OCI-M2 (cell line): ENCODE results near the gene BATF2.
A peak's percentile ranks its signal among the peaks of the same experiment; 100 is the strongest.
"Not testable (repeated sequence)": the region's sequence is repeated elsewhere in the genome, so short reads cannot be mapped to it uniquely, and the experiment has no call there.

Experiments used
- DNase-seq: peaks from one replicate; lab custom pipeline; 2025; ENCODE audit not compliant: unreplicated experiment; lab: John Stamatoyannopoulos, UW

BATF2 gene

DNA sequence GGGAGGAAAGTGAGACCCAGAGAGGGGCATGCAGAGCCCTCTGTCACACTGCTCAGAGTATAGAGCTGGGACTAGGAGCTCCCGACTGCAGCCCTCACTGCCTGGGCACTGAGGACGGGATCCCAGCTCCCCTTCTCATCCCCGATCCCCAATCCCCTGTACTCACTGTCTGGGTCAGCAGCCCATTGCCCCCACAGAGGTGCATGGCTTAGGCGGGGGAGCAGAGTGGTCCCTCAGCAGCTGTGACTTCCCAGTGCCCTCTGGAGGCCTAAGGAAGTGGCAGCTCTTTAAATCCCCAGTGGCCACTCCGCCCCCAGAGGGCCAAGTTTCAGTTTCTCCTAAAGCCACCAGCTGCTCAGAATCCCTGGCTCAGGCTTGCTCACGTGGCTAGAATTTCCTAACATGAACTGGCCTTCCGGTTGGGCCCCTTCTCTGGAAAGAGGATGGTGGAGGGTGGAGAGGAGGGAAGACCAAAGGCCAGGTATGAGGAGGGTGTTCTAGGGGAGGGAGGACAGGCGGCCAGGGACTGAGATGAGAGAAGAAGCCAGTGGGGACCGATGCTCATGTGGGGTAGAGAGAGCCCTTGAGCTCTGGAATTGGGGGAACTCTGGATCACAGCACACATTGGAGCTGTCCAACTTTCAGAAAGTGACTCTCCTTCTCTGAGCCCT is at the start of gene BATF2:
BATF2 (minus strand) TSS at position 262 of the 671 bp plus-strand sequence; CDS start at position 205, 57 bp downstream.
- no peak for DNase-seq

DNA sequence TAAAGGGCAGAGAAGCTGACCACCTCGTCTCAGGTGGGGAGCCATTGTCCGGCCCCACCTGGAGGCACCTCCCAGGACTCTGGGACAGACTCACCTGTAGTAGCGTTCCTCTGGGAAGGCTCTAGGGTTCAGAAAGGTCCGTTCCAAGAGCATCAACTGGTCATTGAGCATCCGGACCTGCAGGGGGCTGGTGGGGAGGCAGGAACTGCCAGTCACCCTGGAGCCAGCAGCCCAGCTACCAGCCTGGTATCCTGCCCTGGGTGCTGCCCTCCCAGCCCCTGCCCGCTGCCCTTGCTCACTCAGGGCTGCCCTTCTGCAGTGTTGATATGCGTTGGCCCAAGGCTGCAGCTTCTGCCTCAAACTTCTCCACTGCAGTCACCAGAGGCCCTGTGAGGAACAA is 49.0 kb upstream of the BATF2 start:
- no peak for DNase-seq

- DNase-seq = no peak
Measured at GRCh38 chr11:65045061-65045460, 48.3 kb upstream of the BATF2 start.

- DNase-seq = no peak
Measured at GRCh38 chr11:65043881-65044501, 47.2 kb upstream of the BATF2 start.

DNA sequence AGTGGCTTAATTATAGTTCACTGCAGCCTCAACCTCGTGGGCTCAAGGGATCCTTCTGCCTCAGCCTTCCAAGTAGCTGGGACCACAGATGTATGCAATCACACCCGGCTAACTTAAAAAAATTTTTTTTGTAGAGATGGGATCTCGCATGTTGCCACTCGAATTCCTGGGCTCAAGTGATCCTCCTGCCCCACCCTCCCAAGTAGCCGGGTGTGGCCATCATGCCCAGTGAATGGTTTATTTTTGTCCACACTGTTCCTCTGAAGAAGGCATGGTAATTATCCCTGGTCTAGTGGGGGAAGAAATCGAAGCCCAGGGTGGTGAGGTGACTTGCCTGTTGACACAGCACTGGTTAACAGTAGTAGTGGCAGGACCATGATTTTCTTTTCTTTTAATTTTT is 46.1 kb upstream of the BATF2 start:
- no peak for DNase-seq

- peak; percentile 68 for DNase-seq
Measured at GRCh38 chr11:65040847-65041622, 44.3 kb upstream of the BATF2 start, which contains the start of gene SAC3D1. TSS of gene SAC3D1 (plus strand) at chr11:65041210. CDS start at chr11:65041293, 83 bp downstream.

GRCh38 chr11:65040520-65040846 is 43.7 kb upstream of the BATF2 start:
- DNase-seq = no peak

GRCh38 chr11:65036931-65037330 is 40.2 kb upstream of the BATF2 start:
- no peak for DNase-seq

- DNase-seq = no peak
Measured at GRCh38 chr11:65035579-65035978, 38.8 kb upstream of the BATF2 start.

DNA sequence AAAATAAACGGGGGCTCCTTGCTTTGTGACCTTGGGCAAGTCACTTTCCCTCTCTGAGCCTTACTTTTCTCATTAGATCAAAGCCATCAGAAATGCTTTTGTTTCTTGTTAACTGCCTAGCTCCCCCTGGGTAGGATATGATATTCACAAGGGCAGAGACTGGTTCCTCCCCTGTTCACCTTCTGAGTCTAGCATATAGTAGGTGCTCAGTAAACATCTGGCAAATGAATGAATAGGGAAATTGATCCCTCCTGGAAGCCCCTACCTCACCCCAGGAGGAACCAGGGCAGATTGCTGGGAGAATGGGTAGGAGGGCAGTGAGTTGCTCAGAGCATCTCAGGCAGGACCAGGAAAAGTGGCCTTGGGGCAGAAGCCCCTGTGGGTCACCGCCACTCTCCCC is 37.7 kb upstream of the BATF2 start:
- no peak for DNase-seq

- no peak for DNase-seq
Measured at GRCh38 chr11:65032216-65032615, 35.4 kb upstream of the BATF2 start.

GRCh38 chr11:65027213-65028067 is 30.7 kb upstream of the BATF2 start, which contains the start of gene SNX15:
TSS of gene SNX15 (plus strand) at chr11:65027439. CDS start at chr11:65027538, 99 bp downstream.
- DNase-seq = peak; percentile 91

DNA sequence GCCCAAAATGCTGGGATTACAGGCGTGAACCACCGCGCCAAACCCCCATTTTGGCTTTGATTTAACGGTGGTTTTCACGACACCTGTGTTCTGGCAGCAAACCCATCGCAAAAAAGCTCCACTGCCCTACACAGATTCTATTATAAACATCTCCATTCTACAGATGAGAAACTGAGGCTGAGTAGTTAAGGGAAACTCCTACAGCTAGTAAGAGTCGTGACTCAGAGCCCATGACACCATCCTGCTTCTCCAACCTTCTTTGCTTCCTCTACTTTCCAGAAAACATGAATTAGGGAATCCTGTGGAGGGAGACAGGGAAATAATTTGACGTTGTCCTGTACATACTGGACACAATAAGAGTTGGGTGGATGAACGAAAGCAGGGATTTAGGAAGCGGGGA is 30.0 kb upstream of the BATF2 start:
- no peak for DNase-seq

GRCh38 chr11:65023502-65023901 is 26.7 kb upstream of the BATF2 start:
- DNase-seq = not testable (repeated sequence)

- DNase-seq = no peak
Measured at GRCh38 chr11:65021509-65021908, 24.7 kb upstream of the BATF2 start.

- no peak for DNase-seq
Measured at GRCh38 chr11:65021003-65021402, 24.2 kb upstream of the BATF2 start.

- no peak for DNase-seq
Measured at GRCh38 chr11:65019824-65020223, 23.1 kb upstream of the BATF2 start.

DNA sequence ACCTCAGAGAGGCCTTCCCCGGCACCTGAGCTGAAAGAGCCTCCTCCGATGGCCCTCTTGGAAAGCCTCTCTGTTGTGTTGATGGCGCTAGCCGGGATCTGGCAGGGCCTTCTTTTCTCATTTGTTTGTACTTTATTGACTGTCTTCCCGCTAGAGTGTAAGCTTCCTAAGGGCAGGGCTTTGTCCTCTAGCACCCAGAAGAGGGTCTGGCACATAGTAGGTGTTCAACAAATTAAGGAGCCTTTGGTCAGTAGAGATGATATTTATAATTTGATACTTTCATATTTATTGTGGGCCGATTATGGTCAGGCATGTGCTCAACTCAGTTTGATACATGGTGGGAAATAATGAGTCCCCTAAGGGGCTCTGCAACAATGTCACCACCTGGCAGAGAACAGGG is 21.2 kb upstream of the BATF2 start:
- DNase-seq = no peak

- DNase-seq = no peak
Measured at GRCh38 chr11:65016705-65017104, 19.9 kb upstream of the BATF2 start.

DNA sequence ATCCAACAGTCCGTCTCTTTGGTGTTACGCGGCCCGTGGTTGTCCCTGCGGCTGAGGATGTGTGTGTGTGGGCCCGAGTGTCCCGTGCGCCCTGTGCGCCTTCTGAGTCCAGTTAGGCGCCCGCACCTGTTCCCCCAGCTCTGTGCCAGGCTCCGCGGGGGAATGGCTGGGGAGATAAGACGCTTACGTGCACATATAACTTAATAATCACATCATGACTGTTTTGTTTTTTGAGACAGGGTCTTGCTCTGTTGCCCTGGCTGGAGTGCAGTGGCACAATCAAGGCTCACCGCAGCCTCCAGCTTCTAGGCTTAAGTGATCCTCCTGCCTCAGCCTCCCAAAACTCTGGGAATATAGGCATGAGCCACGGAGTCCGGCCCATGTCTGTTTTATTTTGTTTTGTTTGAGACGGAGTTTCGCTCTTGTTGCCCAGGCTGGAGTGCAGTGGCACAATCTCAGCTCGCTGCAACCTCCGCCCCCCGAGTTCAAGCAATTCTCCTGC is 18.0 kb upstream of the BATF2 start:
- DNase-seq = no peak
